GM19397 (cell line): ENCODE data around the gene MYL12B.
"Not testable (repeated sequence)": the region's sequence is repeated elsewhere in the genome, so short reads cannot be mapped to it uniquely, and the experiment has no call there.

Source experiments
- ATAC-seq: cut with Tn5 transposase; IDR thresholded peaks from one replicate; pipeline ENCODE4 v1.9.1; 2021; ENCODE audit warnings: mild to moderate bottlenecking, moderate library complexity; ENCODE audit not compliant: unreplicated experiment

Gene MYL12B

DNA sequence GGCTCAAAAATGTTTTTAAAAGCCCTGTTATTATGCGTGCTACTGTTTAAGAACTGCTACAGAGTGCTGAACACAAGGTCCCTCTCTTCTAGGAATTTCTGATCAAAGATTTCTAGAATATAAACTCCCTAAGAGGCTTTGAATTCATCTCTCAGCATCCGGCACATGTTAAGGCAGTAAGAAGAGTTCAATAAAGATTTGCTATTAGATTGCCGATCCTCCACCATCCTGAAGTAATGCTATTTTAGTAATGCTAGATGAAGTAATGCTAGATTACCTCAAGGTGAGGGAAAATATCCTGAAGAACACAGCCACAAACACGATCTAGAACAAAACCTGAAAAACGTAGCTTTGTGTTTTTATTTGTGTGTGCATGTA, 949 bp upstream of the MYL12B start:
- ATAC-seq = no peak

DNA sequence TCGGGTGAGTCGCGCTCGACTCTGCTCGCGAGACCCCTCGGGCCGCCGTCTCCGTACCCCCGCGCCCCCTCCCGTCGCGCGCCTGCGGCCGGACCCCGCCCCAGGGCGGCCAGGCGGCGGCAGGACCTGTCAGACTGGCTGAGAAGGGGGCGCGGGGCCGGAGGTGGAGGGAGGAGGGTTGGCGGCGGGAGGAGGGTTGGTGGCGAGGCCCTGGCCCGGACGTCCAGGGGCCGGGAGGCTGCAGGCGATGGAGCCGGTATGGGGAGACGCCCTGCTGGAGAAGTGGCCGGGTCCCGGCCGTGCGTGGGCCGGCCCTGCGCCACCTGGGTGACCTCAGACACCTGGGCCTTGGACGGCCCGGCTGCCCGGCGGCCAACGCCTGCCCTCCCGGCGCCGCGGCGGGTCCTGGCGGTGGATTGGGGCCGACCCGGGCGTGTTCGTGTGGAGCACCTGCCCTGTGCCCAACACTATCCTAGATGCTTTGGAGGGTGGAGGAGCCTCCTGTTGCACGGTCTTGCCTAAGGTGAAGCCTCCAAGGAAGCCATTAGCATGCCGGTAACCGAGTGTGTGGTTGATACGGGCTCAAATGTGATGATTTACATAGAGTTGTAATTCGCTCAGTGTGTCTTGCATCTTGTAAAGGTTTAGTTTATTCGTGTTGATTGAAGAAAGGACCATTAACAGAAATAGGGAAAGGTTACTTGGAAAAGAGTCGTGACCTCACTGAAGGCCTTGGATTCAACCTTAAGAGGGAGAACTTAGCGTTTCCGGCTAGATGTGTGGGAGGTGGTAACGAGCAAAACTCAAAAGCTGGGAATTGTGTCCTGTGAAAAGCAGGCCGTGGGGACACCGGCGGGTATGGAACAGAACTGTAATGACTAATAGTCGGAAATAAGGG, 550 bp downstream of the MYL12B start:
- peak; percentile 42 for ATAC-seq

DNA sequence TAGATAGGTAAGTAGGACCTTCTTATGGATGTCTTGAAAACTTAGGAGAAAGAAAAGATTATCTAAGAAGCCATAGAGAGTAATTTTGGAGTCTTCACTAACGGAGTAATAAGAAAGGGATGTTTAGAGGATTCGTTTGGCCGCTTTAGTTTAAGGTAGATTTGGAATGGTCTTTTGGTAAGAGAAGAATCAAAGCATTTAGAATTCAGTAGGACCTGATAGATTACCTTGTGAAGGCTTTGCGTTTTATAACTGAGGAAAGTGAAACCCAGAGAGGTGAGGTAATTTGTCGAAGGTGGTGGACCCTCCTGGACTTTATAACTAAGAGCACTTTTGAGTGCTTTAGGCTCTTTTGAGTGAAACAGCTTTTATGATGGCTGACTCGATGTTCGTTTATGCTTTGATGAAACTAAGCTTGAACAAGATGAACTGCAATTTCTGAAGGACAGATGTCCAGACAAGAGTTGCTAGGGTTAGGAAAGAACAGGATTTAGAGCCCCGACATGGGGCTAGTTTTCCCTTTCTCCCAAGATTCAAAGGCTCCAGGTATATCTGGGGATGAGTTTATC, 1.3 kb downstream of the MYL12B start:
- no peak for ATAC-seq

DNA sequence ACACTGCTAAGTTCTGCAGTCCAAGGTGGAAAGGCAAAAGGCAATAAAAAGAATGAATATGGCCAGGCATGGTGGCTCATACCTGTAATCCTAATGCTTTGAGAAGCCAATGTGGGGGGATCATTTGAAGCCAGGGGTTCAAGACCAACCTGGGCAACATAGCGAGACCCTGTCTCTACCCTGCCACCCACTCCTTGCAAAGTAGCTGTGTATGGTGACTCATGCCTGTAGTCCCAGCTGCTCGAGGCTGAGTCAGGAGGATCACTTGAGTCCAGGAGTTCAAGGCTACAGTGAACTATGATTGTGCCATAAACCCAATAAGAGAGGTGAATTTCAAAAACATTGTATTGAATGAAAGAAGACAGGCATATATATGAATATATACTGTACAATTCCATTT, 2.4 kb downstream of the MYL12B start:
- ATAC-seq = no peak

DNA sequence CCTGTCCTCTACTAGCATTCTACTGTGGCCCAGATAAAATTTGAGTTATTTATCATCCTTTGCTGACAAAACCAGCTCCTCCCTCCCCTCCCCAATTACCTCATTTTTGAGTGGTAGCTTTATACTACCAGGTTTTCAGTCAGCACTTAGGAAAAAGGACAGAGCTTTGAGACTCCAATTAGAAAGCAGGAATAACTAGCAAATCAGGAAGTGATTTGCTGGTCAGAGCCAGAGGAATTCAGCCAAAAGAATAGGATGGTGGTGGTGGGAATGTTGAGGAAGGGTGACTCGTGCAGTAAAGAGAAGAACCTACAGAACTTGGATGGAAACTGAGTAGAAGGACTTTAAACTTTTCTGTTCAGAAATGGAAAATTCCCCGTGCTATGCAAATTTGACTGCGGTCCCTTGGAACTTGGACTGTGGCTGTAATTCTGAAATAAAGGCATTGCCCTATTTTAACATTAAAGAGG, 3.7 kb downstream of the MYL12B start:
- ATAC-seq = no peak

DNA sequence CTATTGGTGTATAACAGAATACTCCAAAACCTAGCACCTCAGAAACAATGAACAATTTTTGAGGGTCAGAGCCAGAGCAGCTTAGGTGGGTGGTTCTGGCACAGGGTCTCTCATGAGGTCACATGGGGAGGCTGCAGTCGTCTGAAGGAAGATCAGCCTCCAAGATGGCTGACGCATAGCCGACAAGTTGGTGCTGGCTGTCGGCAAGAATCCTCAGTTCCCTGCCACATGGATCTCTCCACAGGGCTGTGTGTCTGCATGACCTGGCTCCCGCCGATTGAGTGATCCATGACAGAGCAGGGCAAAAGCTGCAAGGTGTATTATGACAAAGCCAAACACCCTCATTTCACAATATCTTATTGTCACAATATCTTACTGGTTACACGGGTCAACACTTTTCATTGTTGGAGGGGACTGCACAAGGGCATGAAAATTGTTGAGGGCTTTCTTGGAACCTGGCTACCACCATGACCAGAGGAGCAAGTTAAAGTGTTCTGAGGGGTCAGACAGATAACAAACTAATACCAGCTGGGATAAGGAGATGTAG, 4.2 kb downstream of the MYL12B start:
- ATAC-seq = no peak

DNA sequence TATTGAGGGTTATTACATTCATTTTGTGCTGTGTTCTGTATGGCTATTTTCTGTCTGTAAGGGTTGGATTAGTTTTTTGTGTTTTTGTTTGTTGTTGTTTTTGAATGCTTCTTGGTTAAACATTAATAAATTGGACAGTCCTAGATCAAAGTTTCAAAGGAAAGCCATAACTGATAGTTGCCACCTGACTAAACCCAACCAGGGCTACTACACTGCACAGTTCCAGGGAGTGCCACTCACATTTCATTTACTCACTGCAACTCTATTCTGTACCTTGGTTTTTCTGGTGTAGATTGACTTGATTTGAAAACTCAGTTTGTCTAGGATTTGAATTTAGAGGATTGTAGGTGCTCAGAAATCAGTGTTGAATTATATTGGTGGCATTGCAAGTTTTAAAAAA, 6.4 kb downstream of the MYL12B start:
- no peak for ATAC-seq

DNA sequence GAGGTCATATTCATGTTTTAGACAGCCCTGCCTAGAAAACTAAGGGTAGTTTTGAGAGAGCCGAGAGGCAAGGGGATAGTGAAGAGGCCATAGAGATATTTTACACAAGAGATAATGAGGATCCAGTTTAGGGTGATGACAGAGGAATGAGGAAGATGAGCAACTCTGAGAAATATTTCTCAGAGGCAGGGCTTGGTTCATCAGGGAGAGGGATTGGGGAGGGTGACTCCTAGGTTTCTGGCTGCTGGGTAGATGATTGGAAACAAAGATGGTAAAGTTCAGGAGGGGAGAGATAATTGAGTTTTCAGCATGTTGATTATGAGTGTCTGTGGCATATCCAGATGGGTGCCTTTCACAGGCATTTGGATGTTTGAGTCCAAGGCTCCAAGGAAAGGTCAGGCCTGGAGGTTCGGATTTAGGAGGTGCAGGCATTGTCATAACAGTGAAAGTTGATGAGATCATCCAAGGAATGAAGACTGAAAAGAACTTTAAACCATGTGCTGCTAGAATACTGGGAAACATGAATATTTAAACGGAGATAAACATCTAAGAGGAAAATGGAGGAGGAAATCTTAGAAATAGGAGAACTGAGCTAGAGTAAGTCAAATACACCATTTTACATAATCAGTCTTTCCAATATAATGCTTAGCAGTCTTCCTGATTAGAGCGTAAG, 7.4 kb downstream of the MYL12B start:
- ATAC-seq = no peak

DNA sequence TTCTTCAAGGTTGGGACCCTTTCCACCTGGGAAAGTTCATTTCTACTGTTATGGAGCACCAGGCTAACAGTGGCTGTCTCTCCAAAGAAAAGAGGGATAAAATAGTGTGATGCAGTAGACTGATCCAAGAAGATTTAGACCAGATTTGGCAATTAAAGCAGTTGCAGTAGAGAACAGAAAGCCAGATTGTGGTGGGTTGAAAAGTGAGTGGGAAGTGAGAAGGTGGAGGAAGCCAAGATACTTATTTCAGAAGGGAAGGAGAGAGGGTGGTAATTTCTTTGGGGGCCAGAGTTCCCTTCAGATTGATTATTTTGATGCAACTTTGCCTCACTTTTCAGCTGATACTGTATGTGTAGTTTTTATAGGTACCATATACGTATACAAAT, 8.0 kb downstream of the MYL12B start:
- ATAC-seq = no peak

DNA sequence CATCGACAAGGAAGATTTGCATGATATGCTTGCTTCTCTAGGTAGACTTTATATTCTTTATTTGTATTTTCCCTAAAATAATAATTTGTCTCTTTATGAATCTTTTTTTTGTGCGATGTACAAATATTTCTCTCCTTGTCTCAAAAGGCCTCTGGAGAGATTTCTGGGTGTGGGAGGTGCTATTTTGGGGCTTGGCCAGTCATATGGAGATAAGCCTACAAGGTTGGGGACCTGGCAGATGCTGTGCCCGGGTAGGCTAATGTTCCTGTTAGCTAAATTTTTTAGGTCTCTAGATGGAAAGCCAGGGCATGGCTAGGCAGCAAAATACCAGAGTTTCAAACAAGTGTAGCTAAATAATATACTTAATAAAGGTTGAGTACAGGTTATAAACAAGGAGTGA, 11.1 kb downstream of the MYL12B start:
- ATAC-seq = no peak

DNA sequence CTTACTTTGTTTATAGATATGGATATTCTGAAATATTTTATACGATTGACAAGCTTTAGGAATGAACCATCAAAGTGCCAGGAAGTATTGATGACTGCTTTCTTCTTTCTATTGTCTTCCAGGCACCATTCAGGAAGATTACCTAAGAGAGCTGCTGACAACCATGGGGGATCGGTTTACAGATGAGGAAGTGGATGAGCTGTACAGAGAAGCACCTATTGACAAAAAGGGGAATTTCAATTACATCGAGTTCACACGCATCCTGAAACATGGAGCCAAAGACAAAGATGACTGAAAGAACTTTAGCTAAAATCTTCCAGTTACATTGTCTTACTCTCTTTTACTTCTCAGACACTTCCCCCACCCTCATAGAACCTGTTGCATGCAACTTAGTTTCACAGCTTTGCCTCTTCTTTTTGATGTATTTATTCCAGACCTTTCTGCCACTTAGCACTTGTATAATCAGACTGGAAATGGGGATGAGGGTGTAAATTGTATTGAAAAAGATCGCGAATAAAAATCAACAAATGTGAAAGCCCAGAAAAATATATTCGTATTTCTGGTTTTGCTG, 15.8 kb downstream of the MYL12B start:
- ATAC-seq = not testable (repeated sequence)

DNA sequence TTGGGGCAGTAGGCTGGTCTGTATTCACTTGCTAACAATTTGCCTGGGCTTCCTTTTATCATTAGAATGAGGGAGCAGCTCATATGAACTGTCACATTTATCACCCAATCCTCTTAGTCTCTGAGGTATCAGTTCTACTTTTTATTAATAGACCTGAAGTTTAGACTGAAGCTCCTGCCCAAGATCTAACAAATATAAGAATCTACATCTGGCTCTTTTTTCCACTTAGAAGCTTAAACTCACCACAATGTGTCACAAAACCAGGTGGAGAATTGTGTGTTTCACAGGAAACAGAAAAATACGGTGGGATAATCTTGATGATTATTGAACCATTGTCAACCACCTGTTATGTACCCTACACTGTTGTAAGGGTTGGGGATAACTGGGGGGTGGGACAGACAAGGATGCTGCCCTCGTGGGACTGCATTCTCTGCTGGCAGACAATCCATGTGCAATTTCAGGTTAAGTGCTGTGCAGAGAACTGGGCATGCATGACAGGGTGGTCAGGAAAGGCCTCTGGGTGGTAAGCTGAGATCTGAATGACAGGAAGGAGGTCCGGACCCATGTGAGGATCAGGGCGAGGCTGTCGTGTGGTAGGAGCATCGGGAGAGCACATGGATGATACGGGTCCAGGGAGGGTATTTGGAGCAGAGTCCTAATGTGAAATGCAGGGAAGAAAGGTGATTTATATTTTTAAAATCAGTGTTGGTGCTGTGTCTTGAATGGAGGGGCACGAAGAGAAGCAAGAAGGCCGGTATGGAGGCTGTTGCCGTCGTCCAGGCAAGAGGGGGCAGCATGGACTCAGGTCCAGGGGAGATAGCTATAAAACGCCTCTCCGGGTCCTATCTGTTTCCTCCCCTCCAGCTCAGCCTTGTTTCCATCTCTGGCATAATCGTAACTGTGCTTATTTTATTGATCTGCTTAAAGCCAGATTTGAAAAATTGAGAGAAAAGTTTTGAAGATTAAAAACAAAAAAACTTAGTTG, 17.6 kb downstream of the MYL12B start:
- ATAC-seq = peak; percentile 81

DNA sequence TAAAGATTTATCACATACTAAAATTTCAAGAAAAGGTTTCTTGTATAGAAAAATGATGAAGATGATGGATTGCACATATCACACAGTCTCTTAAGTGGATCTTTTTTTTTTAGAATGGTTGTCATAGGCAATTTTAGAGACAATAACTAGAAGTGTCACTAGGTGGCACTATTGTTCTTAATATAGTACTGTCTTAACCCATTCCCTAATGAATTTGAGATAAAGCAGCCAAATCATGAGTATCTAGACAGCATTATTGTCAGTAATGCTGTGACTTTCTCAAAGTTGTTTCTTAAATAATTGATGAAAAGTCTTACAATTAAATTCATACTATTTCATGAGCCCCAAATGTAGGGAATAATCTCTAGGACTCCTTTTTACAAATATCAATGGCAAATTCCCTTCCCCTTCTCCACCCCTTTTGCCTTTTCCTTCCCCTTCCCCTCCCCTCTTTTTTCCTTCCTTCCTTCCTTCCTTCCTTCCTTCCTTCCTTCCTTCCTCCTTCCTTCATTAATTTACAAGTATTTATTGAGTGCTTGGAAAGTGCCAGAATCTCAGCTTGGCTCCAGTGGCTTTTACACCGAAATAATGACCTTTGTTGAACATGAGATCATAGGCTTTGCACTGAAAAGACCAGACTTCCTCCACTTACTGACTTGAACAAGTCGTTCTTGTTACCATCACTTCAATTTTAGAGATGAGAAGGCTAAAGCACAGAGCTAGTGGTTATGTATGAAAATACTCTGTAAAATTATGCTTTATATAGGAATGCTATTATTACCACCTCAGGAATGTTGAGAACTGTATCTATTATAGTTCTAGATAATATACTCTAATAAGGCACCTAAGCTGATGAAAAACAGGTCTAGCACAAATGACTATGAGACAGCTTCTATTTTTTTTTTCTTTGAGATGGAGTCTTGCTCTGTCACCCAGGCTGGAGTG, 19.8 kb downstream of the MYL12B start:
- no peak for ATAC-seq

DNA sequence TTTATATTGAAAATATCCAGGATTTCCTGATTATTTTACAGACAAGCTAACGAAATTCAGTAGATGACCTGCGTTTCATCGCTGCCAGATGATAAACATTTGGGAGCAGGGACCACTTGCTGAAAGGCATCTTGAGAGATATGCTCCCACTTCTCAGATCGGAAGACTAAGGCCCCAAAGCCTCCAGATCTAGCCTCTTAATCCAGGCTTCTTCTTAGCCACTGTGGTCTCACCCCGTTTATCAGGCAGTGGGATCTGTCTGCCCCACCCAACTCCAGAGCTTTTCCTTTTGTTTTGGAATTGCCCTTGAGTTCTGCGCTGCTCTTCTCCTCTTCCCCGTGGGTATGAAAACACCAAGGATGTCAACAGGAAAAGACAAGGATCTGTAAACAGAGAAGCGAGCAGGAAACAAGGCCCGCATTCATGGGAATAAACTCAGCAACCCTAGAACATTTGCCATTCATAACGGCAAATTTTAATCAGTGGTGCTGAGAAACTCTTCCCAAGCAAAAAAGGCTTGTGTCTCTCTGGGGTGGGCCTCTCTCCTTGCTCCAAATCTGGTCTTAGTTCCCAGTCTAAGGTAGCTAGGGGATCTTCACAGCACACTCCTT, 21.4 kb downstream of the MYL12B start:
- ATAC-seq = no peak

DNA sequence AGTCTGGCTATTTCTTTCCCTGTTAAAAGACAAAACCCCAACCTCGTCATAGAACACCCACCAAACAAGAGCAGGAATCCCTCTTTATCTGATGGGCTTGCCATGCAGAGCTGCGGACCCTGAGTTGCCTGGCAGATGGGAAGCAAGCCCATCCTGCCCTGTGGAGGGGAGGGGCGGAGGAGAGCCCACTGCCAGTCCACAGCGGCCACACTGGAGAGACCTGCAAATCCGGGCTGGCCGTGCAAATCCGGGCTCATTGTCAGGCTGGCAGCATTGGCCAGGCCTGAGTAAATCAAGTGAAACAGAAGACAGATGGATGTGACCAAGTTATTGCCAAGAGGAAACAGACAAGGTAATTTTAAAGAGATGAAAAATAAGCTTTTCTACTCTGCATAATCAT, 22.0 kb downstream of the MYL12B start:
- ATAC-seq = no peak

DNA sequence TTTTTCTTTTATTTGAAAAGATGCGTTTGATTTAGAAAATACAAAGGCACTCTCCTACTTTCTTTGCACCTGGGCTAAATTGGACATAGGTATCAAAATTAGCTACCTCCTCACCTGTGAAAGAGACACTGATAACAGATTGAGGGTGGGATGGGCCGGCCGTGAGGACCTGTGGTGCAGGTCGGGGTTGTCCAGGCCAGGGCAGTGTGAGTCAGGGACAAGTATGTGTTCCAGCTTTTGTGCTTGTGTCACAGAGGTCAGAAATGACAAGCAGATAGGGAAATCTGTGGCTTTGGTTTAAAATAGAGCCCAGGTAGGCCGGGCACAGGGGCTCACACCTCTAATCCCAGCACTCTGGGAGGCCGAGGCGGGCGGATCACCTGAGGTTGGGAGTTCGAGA, 22.6 kb downstream of the MYL12B start:
- ATAC-seq = no peak

DNA sequence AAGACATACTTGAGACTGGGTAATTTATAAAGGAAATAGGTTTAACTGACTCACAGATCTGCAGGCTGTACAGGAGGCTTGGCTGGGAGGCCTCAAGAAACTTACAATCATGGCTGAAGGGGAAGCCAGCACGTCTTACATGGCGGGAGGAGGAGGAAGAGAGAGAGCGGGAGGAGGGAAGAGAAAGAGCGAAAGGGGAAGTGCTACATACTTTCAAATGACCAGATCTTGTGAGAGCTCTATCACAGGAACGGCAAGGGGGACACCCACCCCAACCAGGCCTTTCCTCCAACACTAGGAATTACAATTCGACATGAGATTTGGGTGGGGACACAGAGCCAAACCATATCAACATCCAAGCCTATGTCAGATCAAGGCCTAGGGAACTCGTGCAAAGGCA, 24.2 kb downstream of the MYL12B start:
- no peak for ATAC-seq

DNA sequence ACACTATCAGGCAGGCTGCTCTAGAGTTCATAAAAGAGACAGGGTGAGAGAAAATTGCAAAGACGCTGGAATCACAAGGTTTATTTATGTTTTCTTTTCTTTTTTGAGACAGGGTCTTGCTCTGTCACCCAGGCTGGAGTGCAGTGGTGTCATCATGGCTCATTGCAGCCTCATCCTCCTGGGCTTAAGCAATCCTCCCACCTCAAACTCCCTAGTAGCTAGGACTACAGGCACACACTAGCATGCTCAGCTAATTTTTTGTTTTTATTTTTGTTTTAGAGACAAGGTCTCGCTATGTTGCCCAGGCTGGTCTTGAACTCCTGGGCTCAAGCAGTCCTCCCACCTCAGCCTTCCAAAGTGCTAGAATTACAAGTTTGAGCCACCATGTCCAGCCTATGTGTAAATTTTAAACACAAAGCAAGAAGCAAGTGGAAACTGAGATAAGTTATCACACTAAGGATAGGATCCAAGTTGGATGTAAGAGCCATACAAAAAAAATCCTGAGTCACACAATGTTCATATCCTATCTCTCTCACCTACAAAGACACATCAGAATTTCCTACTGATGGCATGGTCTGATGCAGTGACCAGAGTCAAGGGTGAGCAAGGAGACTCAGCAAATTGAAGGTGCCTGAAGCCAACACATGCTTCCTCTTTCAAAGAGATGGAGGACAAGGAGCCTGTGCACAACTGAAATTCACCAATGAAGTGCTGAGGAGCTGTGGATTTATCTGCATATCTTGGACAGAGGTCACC, 31.4 kb downstream of the MYL12B start:
- ATAC-seq = no peak
